HG03575 (cell line): Measurements from ENCODE around the gene GPR55.

ENCODE experiments used
- ATAC-seq: cut with Tn5 transposase; IDR thresholded peaks from one replicate; pipeline ENCODE4 v1.9.1; 2021; ENCODE audit not compliant: unreplicated experiment, insufficient number of reproducible peaks, low FRiP score; ENCODE audit errors: extremely low read depth

The GPR55 gene

GRCh38 chr2:230907361-230908091 is 17.5 kb downstream of the GPR55 start:
- no peak for ATAC-seq

- no peak for ATAC-seq
Observed at GRCh38 chr2:230906471-230907230, 18.4 kb downstream of the GPR55 start.

- no peak for ATAC-seq
Observed at GRCh38 chr2:230905448-230906421, 19.3 kb downstream of the GPR55 start.

GRCh38 chr2:230904856-230905447 is 20.1 kb downstream of the GPR55 start:
- no peak for ATAC-seq

GRCh38 chr2:230903231-230904150 is 21.6 kb downstream of the GPR55 start:
- no peak for ATAC-seq

- no peak for ATAC-seq
Observed at GRCh38 chr2:230902180-230902899, 22.7 kb downstream of the GPR55 start.

GRCh38 chr2:230901006-230901405 is 24.0 kb downstream of the GPR55 start:
- ATAC-seq = no peak

- no peak for ATAC-seq
Observed at GRCh38 chr2:230900336-230900995, 24.6 kb downstream of the GPR55 start.

GRCh38 chr2:230899786-230900185 is 25.3 kb downstream of the GPR55 start:
- no peak for ATAC-seq

- no peak for ATAC-seq
Observed at GRCh38 chr2:230899287-230899686, 25.8 kb downstream of the GPR55 start.

GRCh38 chr2:230898713-230899091 is 26.3 kb downstream of the GPR55 start:
- ATAC-seq = no peak

GRCh38 chr2:230898016-230898712 is 26.9 kb downstream of the GPR55 start:
- no peak for ATAC-seq

GRCh38 chr2:230896346-230897115 is 28.5 kb downstream of the GPR55 start:
- no peak for ATAC-seq

GRCh38 chr2:230895536-230896345 is 29.3 kb downstream of the GPR55 start:
- no peak for ATAC-seq
